Skeletal muscle tissue (tissue), 4 donors: Measurements from ENCODE around the gene TFF2. TPM values are rescaled to one million over a fixed set of nuclear protein-coding genes. Genes with fewer than 3 reads are reported as not detected.

Experiments used
- H3K27ac ChIP-seq: one replicate; pipeline ENCODE4 v1.7.0; 2013; ENCODE audit warnings: mild to moderate bottlenecking, low read depth, low read length, inconsistent platforms
- H3K27me3 ChIP-seq, 3 donors: one replicate each; pipeline ENCODE4 v1.7.0; 2013; ENCODE audit warnings: low read length in 3 of 3; ENCODE audit not compliant: control insufficient read depth in 3 of 3, insufficient read depth in 3 of 3
- H3K36me3 ChIP-seq, 3 donors: one replicate each; pipeline ENCODE4 v1.7.0; 2013; ENCODE audit warnings: low read length in 3 of 3; ENCODE audit not compliant: control insufficient read depth in 3 of 3, insufficient read depth in 3 of 3
- H3K4me1 ChIP-seq, 3 donors: one replicate each; pipeline ENCODE4 v1.7.0; 2013; ENCODE audit warnings: low read length in 3 of 3, mild to moderate bottlenecking in 3 of 3; ENCODE audit not compliant: control insufficient read depth in 3 of 3, insufficient read depth in 3 of 3
- H3K4me3 ChIP-seq, 3 donors: one replicate each; pipeline ENCODE4 v1.7.0; 2013; ENCODE audit warnings: low read length in 3 of 3
- H3K9ac ChIP-seq, 3 donors: one replicate each; pipeline ENCODE4 v1.7.0; 2013; ENCODE audit warnings: low read length in 3 of 3, mild to moderate bottlenecking in 3 of 3, moderate library complexity in 2 of 3, low read depth in 1 of 3
- H3K9me3 ChIP-seq, 3 donors: one replicate each; pipeline ENCODE4 v1.7.0; 2013; ENCODE audit warnings: low read length in 3 of 3; ENCODE audit not compliant: control insufficient read depth in 3 of 3
- total RNA-seq: library from RNA; depleted of rRNA; stranded (reverse); fragments of >200 nt; gene quantifications from one replicate; pipeline ENCODE4 v1.2.3, GENCODE V29; 2014
- donor health status: Osteomylitis.

Gene TFF2
- total RNA-seq, 1 donor from 2014 or later: not detected

DNA sequence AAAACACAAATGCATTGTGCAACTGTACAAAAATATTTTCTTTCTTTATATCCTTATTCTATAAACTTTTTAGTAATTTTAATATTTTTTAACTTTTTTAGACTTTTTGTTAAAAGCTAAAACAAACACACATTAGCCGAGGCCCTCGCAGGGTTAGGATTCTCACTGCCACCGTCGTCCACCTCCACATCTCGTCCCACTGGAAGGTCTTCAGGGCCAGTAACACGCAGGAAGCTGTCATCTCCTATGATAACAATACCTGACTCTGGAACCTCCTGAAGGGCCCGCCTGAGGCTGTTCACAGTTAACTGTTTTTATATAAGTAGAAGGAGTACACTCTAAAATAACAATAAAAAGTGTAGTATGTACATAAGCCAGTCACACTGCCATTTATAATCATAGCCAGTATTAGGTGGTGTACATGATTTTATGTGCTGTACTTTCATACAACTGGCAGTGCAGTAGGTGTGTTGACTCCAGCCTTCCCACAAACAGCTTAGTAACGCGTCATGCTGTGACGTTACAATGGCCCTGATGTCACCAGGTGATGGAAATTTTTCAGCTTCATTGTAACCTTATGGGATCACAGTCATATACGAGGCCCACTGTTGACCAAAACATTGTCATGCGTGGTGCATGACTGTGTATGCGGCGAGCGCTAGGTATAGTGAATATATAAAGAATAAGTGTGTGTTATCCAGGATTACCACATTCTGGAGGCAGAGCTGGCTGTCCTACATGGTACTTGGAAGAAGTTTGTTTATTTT, 8.8 kb downstream of the TFF2 start:
- no peaks in the 10 kb centered on the region for H3K36me3 ChIP-seq
- H3K27ac ChIP-seq: no peak overlapping the region
- H3K4me3 ChIP-seq: no peak overlapping the region
- peaks cover 0 to 6% (median 0%) of the 10 kb centered on the region in 3 donors for H3K4me1 ChIP-seq
- peaks cover 0 to 11% (median 7%) of the 10 kb centered on the region in 3 donors for H3K27me3 ChIP-seq
- no peaks in the 10 kb centered on the region for H3K9me3 ChIP-seq
- H3K9ac ChIP-seq: no peak overlapping the region

DNA sequence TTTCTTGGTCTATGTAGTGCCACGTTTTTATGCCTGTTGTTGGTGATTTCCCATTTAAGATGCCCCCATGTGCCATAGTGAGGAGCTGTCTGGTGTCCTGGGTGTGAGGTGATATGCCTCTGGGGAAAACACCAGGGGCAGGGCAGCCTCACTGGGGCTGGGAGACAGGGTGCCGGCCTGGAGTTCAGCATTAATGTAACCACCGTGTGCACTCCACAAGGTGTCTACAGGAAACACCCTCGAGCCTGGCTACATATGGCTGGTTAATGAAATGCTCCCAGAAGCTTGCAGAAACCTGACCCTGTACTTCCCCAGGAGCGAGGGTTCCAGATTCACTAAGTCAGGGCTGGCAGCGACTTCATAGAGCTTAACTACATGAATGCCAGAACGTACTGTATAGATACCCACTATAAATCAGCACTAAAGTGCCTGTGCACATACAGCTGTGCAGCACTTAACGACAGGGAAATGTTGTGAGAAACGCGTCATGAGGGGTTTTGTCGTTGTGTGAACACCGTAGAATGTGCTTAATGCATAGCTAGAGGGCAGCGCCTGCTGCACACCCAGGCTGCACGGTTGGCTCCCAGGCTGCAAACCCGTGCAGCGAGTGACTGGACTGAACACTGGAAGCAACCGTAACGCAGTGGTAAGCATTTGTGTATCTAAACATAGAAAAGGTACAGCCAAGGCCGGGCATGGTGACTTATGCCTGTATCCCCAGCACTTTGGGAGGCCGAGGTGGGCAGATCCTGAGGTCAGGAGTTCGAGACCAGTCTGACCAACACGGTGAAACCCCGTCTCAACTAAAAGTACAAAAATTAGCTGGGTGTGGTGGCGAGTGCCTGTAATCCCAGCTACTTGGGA, 10.4 kb downstream of the TFF2 start:
- Histone ChIP-seq H3K27ac (no peak overlapping the region), H3K9ac (no peak overlapping the region), H3K4me1 (peaks cover 0 to 6% (median 0%) of the 10 kb centered on the region in 3 donors), H3K36me3 (no peaks in the 10 kb centered on the region), H3K9me3 (no peaks in the 10 kb centered on the region), H3K27me3 (peaks cover 3 to 17% (median 8%) of the 10 kb centered on the region in 3 donors), H3K4me3 (no peak overlapping the region)

DNA sequence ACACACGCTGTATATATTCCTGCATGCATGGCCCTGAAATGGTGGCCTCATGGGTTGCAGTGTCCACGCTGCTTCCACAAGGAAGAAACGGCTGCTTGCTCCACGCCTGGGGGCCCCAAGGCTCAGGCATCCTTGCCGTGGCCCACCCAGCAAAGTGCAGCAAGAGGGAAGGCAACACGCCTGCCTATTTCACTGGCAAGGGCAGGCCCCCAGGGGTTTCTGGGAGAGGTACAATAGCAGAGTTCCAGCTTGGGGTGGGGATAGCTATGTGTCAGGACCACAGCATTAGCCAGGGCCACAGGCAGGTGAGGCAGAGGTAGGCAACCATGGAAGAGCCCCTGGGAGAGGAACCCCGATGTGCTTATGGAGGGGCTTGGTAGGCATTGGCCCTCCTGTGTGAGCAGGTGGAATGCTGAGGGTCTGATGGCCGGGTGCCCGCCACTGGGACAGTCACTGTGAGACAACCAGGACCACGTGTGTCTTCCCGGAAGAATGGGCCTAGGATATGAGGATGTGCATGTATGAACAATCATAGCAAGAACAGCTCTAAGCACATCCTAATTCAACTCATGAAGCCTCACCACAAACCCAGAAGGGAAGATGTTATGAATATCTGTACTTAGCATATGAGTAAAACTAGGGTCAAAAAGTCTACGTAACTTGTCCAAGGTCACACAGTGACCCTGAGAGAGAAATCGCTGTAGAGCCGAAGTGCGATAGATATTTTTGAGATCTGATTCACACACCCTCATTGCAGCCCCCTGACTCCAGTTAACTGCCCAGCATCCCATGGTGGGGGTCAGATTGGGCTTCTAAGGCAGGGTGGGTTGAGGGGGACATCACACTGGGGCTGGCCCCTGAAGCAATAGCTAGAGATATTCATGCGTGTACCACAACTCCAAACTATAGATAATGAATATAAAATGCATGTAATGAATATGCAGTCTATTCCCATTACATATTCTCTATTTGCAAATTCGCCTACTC, 11.8 kb downstream of the TFF2 start:
- Histone ChIP-seq H3K4me3 (no peak overlapping the region), H3K36me3 (no peaks in the 10 kb centered on the region), H3K4me1 (peaks cover 0 to 6% (median 0%) of the 10 kb centered on the region in 3 donors), H3K27me3 (peaks cover 3 to 19% (median 8%) of the 10 kb centered on the region in 3 donors), H3K9ac (no peak overlapping the region), H3K9me3 (no peaks in the 10 kb centered on the region), H3K27ac (no peak overlapping the region)

DNA sequence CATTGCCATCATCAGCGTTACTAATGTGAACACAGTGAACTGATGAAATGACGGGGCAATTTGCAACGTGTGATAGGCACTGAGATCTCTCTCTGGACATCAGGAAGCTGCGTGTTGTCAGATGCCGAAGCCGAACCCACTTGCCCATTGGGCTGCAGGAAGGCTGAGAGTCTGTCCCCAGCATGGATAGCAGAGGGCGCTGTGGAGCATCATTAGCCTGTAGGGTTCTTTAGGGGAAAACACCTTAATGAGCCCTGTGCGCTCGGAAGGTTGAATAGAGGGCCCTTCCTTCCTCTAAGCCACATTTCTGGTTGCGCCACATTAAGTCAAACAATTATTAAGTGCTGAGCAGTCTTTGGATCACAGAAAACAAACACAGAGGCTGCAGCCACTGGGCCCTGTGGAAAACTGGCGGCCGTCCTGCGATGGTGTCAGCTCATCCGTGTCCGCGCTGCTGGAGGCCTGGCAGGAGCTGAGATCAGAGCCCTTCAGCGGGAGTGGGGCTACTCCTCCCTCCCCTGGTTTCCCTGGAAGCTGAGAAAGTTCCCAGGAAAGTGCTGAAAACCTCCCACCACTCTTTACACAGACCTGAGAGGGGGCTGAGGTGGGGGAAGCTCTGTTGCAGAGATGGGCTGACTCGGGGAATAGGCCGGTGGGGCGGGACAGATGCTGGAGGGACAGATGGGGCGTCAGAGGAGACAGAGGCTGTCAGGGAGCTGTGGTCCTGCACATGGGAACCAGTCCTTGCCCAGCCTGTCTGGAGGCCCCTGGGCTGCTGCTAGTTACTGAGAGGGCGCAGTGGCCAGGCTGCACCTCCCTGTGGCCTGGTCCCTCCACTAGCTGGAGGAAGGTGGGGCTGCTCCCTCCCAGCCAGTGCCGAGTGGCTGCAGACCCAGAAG, 12.7 kb downstream of the TFF2 start:
- peak overlapping the region in 1 of 3 donors; percentile 40 for H3K9ac ChIP-seq
- peaks cover 0 to 6% (median 0%) of the 10 kb centered on the region in 3 donors for H3K4me1 ChIP-seq
- H3K9me3 ChIP-seq: no peaks in the 10 kb centered on the region
- no peaks in the 10 kb centered on the region for H3K36me3 ChIP-seq
- no peak overlapping the region for H3K27ac ChIP-seq
- peak overlapping the region in 1 of 3 donors; percentile 35 for H3K4me3 ChIP-seq
- peaks cover 3 to 19% (median 6%) of the 10 kb centered on the region in 3 donors for H3K27me3 ChIP-seq

DNA sequence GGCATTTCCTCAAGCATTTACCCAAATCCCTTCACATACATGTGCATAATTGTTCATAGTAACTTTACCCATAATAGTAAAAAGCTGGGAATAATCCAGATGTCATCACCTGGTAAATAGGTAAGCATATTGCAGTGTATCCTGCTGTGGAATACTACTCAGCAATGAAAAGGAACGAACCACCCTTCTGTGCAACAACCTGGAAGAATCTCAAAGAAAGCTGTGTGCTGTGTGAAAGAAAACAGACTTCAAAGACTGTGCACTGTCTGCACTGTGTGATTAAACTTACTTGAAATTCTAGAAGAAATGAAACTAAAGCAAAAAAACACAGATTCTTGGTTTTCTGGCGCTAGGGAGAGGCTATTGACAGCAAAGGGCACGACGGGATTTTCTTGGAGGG, 13.5 kb downstream of the TFF2 start:
- H3K36me3 ChIP-seq: no peaks in the 10 kb centered on the region
- peaks cover 0 to 4% (median 1%) of the 10 kb centered on the region in 3 donors for H3K9me3 ChIP-seq
- peaks cover 3 to 26% (median 6%) of the 10 kb centered on the region in 3 donors for H3K27me3 ChIP-seq

DNA sequence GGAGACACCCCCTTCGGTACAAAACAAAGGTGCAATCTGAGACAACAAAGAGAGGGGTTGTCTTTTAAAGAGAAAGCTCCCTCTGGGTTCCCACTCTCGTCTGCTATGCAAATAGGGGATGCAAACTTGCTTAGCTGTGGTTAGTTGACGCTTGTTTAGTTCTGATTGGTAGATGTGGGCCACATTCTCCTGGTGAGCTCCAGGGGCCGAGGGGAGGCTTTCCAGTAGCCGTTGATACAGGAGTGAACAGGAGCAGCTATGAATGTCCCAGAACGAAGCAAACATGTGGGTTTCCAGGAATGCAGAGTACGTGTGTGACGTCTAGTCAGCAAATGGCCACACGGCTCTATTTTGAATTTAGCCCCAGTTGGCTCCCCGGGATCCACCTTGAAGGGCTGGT, 14.7 kb downstream of the TFF2 start:
- Histone ChIP-seq H3K27me3 (peaks cover 3 to 26% (median 6%) of the 10 kb centered on the region in 3 donors), H3K4me1 (peaks cover 0 to 6% (median 0%) of the 10 kb centered on the region in 3 donors), H3K36me3 (no peaks in the 10 kb centered on the region), H3K9me3 (peaks cover 2 to 6% (median 6%) of the 10 kb centered on the region in 3 donors), H3K9ac (no peak overlapping the region), H3K4me3 (no peak overlapping the region), H3K27ac (no peak overlapping the region)

More for the DNA sequence above, 13.5 kb downstream of the TFF2 start:
- H3K9ac ChIP-seq: no peak overlapping the region
- no peak overlapping the region for H3K27ac ChIP-seq
- peaks cover 0 to 6% (median 0%) of the 10 kb centered on the region in 3 donors for H3K4me1 ChIP-seq
- no peak overlapping the region for H3K4me3 ChIP-seq

DNA sequence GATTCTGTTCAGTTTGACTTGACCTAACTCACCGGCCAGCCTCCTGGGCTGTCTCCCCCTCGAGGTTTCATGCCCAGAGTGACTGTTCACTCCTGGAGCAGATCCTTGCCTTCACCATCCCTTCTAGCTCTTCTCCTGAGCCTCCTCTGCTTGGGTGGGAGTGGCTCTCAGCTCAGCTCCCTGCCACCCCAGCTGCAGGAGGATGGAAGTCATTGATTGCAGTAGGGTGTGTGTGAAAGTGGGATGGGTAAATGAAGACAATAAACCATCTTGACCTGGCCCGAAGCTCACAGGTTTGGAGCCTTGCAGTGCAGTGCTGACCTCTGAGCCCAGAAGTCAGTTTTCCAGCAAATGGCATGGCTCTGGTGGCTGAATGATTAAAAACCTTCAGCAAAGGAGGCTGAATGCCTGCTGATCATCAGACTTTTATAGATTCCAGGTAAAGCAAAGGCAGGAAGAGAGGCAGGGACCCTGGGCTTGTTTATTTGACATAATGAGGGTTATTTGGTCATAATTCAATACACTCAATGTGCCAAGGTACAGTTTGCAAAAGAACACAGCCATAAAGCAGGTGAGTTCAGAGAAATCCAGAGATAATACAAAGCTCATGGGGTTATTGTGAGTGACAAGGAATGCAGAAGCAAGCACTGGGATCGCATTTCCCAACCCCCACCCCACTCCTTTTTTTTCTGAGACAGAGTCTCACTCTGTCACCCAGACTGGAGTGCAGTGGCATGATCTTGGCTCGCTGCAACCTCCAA, 18.1 kb downstream of the TFF2 start:
- H3K27ac ChIP-seq: no peak overlapping the region
- no peak overlapping the region for H3K4me3 ChIP-seq
- H3K9me3 ChIP-seq: peaks cover 2 to 6% (median 6%) of the 10 kb centered on the region in 3 donors
- H3K36me3 ChIP-seq: no peaks in the 10 kb centered on the region
- H3K9ac ChIP-seq: no peak overlapping the region
- peaks cover 3 to 20% (median 6%) of the 10 kb centered on the region in 3 donors for H3K27me3 ChIP-seq
- no peaks in the 10 kb centered on the region for H3K4me1 ChIP-seq

DNA sequence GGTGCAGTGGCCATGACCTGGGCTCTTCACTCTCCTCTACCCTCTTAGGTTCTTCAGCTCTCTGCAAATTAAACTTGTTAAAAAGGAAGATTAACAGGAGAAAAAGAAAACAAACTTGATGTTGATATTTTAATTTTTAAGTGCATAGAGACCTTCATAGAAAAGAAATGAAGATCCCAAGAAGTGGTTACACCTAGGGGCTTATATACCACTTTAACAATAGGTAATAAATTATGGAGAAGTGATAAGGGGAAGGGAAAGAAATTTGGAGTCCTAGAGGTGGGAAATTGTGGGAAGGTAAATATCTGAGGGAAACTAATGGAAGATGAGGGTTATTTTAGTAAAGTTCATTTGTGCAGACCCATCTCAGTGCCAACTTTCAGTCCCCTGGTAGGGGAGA, 19.1 kb downstream of the TFF2 start:
- no peak overlapping the region for H3K9ac ChIP-seq
- peaks cover 3 to 17% (median 6%) of the 10 kb centered on the region in 3 donors for H3K27me3 ChIP-seq
- H3K36me3 ChIP-seq: no peaks in the 10 kb centered on the region
- H3K4me1 ChIP-seq: no peaks in the 10 kb centered on the region
- H3K4me3 ChIP-seq: no peak overlapping the region
- peaks cover 2 to 6% (median 6%) of the 10 kb centered on the region in 3 donors for H3K9me3 ChIP-seq
- H3K27ac ChIP-seq: no peak overlapping the region
